ENCODE measurements around the gene GARIN5B.
A peak's percentile ranks its signal among the peaks of the same experiment; 100 is the strongest.
"Not testable (repeated sequence)": the region's sequence is repeated elsewhere in the genome, so short reads cannot be mapped to it uniquely, and the experiment has no call there.

The GARIN5B gene

DNA sequence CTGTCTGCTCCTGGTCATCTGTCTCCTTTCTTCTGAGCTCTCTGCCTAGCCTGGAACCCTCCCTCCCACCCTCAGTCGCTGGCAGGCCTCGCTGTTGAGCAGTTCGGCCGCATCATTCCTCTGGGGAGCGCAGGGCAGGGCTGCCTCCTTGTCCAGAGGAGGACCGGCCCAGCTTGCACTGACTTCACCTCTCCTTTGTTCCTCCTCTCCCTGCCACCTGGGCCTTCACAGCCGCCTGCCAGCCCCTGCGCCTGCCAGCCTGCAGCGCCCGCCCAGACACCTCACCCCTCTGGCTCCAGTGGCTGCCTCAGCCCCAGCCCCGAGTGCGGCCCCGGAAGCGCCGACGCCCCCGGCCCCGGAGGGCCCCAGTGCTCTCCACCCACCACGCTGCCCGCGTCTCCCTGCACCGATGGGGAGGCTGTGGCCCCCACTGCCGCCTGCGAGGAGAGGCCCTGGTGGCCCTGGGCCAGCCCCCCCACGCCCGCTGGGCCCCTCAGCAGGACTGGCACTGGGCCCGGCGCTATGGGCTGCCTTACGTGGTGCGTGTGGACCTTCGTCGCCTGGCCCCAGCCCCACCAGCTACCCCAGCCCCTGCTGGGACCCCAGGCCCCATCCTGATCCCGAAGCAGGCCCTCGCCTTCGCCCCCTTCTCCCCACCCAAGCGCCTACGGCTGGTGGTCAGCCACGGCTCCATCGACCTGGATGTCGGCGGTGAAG is 16.2 kb downstream of the GARIN5B start:
- no peak for DNase-seq

GRCh38 chr19:55345818-55346724 is 17.0 kb downstream of the GARIN5B start:
- no peak for DNase-seq

DNA sequence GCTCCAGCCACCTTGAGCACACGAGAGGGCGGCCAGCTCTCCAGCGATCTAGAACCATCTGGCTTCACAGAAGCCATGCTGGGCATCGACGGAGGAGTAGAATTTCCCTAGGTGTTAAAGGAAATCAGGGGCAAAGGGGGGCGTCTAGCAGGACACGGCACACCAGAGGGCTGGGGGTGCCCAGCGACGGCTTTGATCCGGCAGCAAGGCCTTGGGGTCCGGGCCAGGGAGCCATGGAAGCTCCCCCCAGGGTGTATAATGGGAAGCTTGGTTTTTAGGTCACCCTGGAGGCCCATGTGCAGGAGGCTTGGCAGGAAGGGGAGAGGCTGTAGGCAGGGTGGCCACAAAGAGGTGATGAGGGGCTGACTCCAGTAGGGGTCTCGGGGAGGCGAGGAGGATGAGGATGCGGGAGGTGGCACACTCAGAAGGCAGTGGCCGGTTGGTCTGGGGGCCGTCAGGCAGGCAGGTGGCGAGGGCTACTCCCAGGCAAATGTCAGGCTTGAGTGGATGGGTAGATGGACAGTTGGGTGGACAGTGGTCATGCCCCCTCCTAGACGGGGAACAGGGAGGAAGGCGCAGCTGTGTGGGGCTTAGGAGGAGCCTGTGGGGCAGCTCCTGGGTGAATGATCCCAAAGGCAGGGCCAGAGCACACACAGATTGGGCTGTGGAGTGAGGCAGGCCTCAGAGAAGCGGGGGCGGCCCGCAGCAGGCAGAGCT is 17.8 kb downstream of the GARIN5B start:
- no peak for DNase-seq

DNA sequence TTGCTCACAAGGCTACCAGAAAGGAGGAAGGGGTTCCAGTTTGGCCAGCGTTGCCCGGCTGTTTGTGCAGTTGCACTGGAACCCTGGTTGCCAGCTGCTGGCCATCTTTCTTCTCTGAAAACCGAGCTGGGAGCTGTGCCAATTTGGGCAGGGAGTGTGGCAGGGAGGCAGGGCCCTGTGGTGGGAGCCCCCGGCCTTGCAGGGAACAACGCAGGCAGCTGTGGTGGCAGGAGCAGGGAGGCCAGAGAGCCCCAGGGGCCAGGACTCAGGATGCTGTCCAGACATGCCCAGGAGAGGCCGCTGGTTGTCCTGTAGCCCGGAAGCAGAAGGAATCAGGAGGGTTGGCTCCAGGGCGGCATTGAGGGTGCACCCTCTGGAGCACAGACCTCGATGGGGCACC is 18.6 kb downstream of the GARIN5B start:
- DNase-seq = no peak

DNA sequence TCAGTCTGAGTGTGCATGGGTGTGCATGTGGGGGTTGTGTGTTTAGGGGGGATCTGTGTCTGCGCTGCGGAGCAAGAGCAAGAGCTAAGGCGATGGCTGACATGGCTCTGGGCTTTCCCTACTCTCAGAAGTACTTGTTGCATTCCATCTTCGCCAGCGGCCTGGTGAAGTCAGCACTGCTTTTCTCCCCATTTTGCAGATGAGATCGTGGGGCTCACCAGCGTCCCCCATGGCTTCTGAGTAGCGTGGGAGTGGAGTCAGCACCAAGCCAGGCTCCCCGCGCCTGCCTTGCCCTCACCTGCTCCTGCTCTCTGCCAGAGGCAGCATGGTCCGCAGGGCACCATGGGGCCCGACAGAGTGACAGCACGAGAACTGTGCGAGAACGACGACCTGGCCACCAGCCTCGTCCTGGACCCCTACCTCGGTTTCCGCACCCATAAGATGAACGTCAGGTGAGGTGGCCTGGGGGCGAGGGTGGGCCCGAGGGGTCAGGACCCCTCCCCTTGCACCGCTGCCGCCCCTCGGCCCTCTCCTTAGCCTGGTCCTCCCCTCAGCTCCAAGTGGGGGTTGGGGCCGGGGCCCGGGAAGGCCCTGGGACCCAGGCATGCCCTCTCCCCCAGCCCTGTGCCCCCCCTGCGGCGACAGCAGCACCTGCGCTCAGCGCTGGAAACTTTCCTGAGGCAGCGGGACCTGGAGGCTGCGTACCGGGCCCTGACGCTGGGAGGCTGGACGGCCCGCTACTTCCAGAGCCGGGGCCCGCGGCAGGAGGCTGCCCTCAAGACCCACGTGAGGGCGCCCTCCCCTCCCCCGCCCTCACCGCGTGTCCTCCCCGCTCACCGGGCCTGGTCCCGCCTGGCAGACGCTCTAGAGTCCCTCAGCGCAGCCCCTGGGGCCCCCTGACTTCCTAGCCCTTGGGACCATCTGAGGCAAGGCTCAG is 21.2 kb downstream of the GARIN5B start:
- DNase-seq = no peak

DNA sequence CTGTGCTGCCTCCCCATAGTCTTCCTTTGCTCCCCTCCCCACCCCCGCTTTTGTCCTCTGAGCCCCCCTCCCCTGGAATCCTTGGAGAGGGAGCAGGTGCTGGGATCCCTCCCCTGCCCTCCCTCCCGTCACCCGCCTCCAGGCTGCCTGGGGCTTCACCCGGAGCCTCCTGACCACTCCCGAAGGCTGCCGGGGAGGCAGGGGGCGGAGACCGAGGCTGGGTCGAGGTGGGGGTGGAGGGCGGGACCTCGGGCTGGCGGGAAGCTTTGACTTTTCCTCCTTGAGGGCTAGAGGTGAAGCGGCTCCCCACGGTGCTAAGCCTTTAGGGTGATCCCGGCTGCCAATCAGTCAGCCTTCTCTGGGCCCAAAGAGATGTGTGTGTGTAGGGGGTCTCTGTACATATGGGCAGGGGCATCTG is 21.9 kb downstream of the GARIN5B start:
- no peak for DNase-seq

GRCh38 chr19:55340784-55341147 is 22.3 kb downstream of the GARIN5B start:
- DNase-seq = no peak

DNA sequence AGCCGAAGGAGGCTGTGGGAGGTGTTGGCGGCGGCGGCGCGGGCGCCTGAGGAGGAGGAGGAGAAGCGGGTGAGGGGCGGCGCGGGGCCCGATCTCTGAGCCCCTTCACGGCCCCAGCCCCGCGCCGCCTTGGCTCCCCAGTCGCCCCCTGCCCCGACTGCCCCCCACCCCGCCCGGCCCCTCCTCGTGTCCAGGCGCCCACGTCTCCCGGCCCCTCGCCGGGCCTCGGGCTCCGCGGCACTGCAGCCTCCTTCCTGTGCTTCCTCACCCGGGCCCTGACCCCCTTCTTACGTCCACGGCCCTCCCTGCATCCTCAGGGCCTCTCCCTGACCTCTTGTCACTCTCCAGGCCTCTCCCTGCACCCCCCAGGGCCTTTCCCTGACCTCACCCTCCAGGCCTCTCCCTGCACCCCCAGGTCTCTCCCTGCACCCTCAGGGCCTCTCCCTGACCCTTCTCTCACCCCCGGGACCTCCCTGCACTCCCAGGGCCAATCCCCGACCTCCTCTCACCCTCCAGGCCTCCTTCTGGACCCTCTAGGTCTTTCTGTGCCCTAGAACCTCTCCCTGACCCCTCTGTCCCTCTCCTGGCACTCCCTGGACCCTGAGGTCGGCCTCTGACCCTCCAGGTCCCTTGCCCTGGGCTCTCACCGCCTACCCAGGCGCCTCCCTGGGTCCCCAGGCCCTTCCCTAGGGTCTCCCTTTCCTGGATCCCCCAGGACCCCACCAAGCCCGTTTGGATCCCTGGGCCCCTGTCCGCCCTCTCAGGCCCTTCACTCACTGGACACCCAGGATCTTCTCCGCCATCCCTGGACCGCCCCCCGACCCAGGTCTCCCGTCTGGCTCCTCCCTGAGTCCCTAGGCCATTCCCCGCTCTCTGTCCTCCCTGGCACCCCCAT is 22.9 kb downstream of the GARIN5B start:
- DNase-seq = no peak

DNA sequence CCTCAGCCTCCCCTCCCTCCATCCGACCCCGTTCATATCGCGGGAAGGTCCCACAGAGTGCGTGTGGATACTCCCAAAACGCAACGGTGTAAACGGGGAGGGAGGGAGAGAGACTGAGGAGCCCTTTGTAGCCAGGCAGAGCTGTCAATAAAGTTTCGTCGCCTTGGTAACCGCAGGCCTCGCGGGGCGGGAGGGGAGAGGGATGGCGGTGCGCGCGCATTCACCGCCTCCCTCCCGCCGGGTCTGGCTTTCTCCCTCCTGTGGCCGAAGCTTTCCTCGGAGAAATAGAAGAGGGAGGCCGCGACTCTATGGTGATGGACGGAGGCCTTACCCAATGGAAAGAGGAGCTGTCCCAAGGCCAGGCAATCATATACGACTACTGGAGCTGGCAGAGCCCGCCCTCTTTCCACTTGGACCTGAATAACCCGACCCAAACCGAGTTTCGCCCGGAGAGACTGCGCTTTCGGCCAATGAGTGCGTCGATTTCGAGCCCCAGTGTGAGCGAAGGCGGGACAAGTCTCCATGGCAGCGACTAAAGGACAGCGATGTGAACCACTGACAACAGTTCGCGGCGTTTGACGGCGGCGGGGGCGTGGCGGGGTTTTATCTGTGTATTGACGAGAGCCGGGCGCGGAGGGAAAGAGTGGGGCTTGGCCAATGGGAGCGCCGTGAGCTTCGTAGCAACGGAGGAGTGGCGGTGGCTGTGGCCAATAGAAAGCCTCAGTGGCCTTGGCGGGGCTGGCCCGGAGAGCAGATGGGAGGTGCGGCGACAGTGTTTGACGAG is 23.8 kb downstream of the GARIN5B start, which contains the start of gene KMT5C:
Gene KMT5C, plus strand, starts transcription at position 772 of the 784 bp plus-strand sequence. CDS start 2,061 bp downstream, outside the sequence.
- peak; percentile 100 for DNase-seq

GRCh38 chr19:55336101-55336500 is 27.0 kb downstream of the GARIN5B start:
- DNase-seq = no peak

DNA sequence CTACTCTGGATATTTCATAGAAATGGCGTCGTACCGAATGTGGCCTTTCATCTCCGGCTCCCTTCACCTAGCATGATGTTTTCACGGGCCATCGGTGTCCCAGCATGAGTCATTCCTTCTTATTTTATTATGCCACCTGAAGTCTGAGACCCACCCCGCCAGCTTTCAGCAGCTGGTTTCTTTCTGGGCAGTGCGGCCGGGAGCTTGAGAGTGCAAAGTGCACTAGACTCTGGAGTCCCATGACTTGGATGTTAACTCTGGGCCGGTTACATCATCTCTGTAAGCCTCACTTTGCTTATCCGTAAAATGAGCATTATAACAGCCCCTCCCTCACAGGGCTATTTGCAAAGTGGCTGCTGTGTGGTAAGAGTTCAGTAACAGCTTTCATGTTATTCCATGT is 29.2 kb downstream of the GARIN5B start:
- no peak for DNase-seq

DNA sequence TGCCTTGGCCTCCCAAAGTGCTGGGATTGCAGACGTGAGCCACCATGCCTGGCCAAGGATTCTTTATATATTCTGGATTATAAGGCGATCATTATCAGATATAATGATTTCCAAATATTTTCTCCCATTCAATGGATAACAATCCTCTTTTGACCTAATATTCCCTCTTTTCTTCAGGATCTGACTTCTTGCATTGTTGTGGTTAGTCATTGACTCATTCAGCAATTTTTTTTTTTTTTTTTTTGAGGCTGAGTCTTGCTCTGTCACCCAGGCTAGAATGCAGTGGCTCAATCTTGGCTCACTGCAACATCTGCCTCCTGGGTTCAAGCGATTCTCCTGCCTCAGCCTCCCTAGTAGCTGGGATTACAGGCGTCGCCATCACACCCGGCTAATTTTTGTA is 33.3 kb downstream of the GARIN5B start:
- DNase-seq = not testable (repeated sequence)

GRCh38 chr19:55328774-55329318 is 34.2 kb downstream of the GARIN5B start:
- DNase-seq = not testable (repeated sequence)

- no peak for DNase-seq
Observed at GRCh38 chr19:55325172-55325571, 37.9 kb downstream of the GARIN5B start, which contains the start of gene TMEM150B. TMEM150B (minus strand) TSS chr19:55325341; CDS start chr19:55321036, 4,305 bp downstream.

- DNase-seq = no peak
Observed at GRCh38 chr19:55324662-55325061, 38.4 kb downstream of the GARIN5B start.

DNA sequence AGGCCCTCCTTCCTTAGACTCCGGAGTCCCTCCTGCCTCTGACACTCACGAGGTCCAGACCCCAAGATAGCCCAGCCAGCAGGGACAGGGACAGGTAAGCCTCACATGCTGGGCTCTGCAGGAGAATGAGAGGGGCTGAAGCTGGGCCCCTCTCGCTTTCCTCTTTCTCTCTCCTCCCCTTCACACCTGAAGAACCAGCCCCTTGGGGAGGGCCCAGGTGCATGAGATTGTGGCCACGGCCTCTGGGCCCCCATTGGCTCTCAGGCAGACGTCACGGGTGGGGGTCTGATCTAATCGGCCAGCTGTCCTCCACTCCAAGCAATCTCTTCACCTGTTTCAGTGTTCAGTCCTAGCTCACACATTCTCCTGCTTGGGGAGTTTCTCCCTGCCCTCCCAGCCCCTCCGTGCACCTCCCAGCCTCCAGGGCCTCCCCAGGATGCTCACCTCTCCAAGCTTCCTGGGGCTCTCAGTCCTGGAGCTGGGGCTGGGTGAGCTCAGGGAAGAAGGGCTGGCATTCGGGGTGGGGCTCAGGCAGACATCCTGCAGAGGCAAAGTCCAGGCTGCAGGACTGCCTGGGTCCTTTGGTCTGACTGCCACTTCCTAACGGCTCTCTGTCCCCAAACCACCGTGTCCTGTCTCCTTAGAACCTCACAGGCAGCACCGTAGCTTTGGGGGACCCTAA is 40.7 kb downstream of the GARIN5B start:
- DNase-seq = no peak

- DNase-seq = no peak
Observed at GRCh38 chr19:55321466-55322137, 41.5 kb downstream of the GARIN5B start.

DNA sequence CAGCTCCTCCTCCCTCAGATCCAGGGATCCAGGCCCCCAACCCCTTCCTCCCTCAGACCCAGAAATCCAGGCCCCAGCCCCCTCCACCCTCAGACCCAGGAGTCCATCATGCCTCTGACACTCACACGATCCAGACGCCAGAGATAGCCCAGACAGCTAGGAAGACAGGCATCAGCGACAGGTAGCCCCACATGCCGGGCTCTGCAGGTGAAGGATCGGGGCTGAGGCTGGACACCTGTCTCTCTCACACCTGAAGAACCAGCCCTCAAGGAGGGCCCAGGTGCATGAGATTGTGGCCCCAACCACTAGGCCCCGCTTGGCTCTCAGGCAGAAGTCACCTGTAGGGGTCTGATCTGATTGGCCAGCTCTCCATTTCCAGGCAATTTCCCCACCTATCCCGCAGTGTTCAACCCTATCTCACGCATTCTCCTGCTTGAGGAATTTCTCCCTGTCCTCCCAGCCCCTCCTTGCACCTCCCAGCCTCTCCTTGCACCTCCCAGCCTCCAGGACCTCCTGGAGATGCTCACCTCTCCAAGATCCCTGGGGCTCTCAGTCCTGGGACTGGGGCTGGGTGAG is 42.1 kb downstream of the GARIN5B start:
- no peak for DNase-seq

All from NCI-H1048 (cell line).